ENCODE measurements around the gene NOS3. TPM values are rescaled to one million over a fixed set of nuclear protein-coding genes. Genes with fewer than 3 reads are reported as not detected.

Gene NOS3
- total and polyA plus RNA-seq, 9 of the 15 experiments (the other 6 are each of a cell fraction or from before 2014, with no cell fraction given): 1.1 to 121 (median 23.6) TPM

- TF ChIP-seq CREB1 (IDR thresholded peaks at IDR 0.05) (0 out of 2 replicates have a peak, but pooled peaks have one; percentile 16), CREB1 (CRISPR knock-in tag; IDR thresholded peaks at IDR 0.05) (peak; percentile 17; the same call in 1 of the 2 replicates), ESRRA (IDR thresholded peaks at IDR 0.05; ENCODE audit: borderline replicate concordance, low read depth) (peak; percentile 64; the same call in 1 of the 2 replicates), EP300 (IDR thresholded peaks at IDR 0.05; ENCODE audit: low read length) (peak; percentile 13; the same call in 1 of the 2 replicates), ZKSCAN3 (CRISPR knock-in tag; IDR thresholded peaks at IDR 0.05) (no peak), SMAD4 (CRISPR knock-in tag; conservative IDR thresholded peaks at IDR 0.05) (0 out of 2 replicates have a peak, but pooled peaks have one; percentile 38), NR4A1 (CRISPR knock-in tag; IDR thresholded peaks at IDR 0.05) (0 out of 2 replicates have a peak, but pooled peaks have one; percentile 13), NR4A1 (tag; IDR thresholded peaks at IDR 0.05) (peak; percentile 36; the same call in 1 of the 2 replicates), PCBP1 (IDR thresholded peaks at IDR 0.05; ENCODE audit: low read depth, low read length, poor library complexity, severe bottlenecking) (peak; percentile 4), ZBTB7A (IDR thresholded peaks at IDR 0.05; ENCODE audit: borderline replicate concordance, control insufficient read depth, low read depth, low read length) (0 out of 2 replicates have a peak, but pooled peaks have one; percentile 3), KLF6 (CRISPR knock-in tag; IDR thresholded peaks at IDR 0.05; ENCODE audit: borderline replicate concordance) (peak; percentile 19; the same call in 1 of the 2 replicates), TRIM24 (IDR thresholded peaks at IDR 0.05) (no peak), ZBTB2 (IDR thresholded peaks at IDR 0.05) (peak; percentile 29; the same call in 1 of the 2 replicates), RCOR1 (IDR thresholded peaks at IDR 0.05; ENCODE audit: borderline replicate concordance in 1 of 2, low read depth in 2 of 2, low read length in 2 of 2) (0 out of 4 replicates have a peak, but pooled peaks of 1 of the 2 experiments have one; percentile 12), TEAD2 (tag; IDR thresholded peaks at IDR 0.05) (no peak), TFAP4 (CRISPR knock-in tag; IDR thresholded peaks at IDR 0.05; ENCODE audit: borderline replicate concordance) (0 out of 2 replicates have a peak, but pooled peaks have one; percentile 37)
- TF ChIP-seq, protein P1, sequence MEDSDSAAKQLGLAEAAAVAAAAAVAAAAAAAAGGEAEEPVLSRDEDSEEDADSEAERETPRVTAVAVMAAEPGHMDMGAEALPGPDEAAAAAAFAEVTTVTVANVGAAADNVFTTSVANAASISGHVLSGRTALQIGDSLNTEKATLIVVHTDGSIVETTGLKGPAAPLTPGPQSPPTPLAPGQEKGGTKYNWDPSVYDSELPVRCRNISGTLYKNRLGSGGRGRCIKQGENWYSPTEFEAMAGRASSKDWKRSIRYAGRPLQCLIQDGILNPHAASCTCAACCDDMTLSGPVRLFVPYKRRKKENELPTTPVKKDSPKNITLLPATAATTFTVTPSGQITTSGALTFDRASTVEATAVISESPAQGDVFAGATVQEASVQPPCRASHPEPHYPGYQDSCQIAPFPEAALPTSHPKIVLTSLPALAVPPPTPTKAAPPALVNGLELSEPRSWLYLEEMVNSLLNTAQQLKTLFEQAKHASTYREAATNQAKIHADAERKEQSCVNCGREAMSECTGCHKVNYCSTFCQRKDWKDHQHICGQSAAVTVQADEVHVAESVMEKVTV (CRISPR knock-in tag; IDR thresholded peaks at IDR 0.05): no peak
- TF ChIP-seq, protein P2, sequence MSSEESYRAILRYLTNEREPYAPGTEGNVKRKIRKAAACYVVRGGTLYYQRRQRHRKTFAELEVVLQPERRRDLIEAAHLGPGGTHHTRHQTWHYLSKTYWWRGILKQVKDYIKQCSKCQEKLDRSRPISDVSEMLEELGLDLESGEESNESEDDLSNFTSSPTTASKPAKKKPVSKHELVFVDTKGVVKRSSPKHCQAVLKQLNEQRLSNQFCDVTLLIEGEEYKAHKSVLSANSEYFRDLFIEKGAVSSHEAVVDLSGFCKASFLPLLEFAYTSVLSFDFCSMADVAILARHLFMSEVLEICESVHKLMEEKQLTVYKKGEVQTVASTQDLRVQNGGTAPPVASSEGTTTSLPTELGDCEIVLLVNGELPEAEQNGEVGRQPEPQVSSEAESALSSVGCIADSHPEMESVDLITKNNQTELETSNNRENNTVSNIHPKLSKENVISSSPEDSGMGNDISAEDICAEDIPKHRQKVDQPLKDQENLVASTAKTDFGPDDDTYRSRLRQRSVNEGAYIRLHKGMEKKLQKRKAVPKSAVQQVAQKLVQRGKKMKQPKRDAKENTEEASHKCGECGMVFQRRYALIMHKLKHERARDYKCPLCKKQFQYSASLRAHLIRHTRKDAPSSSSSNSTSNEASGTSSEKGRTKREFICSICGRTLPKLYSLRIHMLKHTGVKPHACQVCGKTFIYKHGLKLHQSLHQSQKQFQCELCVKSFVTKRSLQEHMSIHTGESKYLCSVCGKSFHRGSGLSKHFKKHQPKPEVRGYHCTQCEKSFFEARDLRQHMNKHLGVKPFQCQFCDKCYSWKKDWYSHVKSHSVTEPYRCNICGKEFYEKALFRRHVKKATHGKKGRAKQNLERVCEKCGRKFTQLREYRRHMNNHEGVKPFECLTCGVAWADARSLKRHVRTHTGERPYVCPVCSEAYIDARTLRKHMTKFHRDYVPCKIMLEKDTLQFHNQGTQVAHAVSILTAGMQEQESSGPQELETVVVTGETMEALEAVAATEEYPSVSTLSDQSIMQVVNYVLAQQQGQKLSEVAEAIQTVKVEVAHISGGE (CRISPR knock-in tag; IDR thresholded peaks at IDR 0.05): 0 out of 6 replicates have a peak, but pooled peaks of 1 of the 3 experiments have one; percentile 24
Measured at GRCh38 chr7:150963707-150964559, 26.9 kb upstream of the NOS3 start (continued).

Data from K562 (cell line).